ENCODE measurements around the gene CCBE1.

CCBE1 gene

GRCh38 chr18:59593291-59593717 is 103.9 kb downstream of the CCBE1 start:
- TF ChIP-seq ZFX (IDR thresholded peaks at IDR 0.05; ENCODE audit: borderline replicate concordance): no peak
- no peak for TF ChIP-seq CTCF (IDR thresholded peaks at IDR 0.05)
- no peak overlapping the region for H3K27ac ChIP-seq

- TF ChIP-seq ZFX (IDR thresholded peaks at IDR 0.05; ENCODE audit: borderline replicate concordance): no peak
- no peak for TF ChIP-seq CTCF (IDR thresholded peaks at IDR 0.05)
- H3K27ac ChIP-seq: no peak overlapping the region
These were observed 104.6 kb downstream of the CCBE1 start for GRCh38 chr18:59592624-59593023.

GRCh38 chr18:59582395-59582794 is 114.8 kb downstream of the CCBE1 start:
- no peak for TF ChIP-seq ZFX (IDR thresholded peaks at IDR 0.05; ENCODE audit: borderline replicate concordance)
- TF ChIP-seq CTCF (IDR thresholded peaks at IDR 0.05): no peak
- H3K27ac ChIP-seq: no peak overlapping the region

GRCh38 chr18:59579509-59579908 is 117.7 kb downstream of the CCBE1 start:
- TF ChIP-seq CTCF (IDR thresholded peaks at IDR 0.05) (no peak), ZFX (IDR thresholded peaks at IDR 0.05; ENCODE audit: borderline replicate concordance) (no peak)

GRCh38 chr18:59577386-59577655 is 119.9 kb downstream of the CCBE1 start:
- no peak overlapping the region for H3K27ac ChIP-seq
- TF ChIP-seq CTCF (IDR thresholded peaks at IDR 0.05): no peak

More at GRCh38 chr18:59579509-59579908, 117.7 kb downstream of the CCBE1 start:
- no peak overlapping the region for H3K27ac ChIP-seq

- TF ChIP-seq ZFX (IDR thresholded peaks at IDR 0.05; ENCODE audit: borderline replicate concordance): no peak
- H3K27ac ChIP-seq: no peak overlapping the region
These were observed 120.5 kb downstream of the CCBE1 start for GRCh38 chr18:59576541-59577385.

- no peak overlapping the region for H3K27ac ChIP-seq
- no peak for TF ChIP-seq ZFX (IDR thresholded peaks at IDR 0.05; ENCODE audit: borderline replicate concordance)
- no peak for TF ChIP-seq CTCF (IDR thresholded peaks at IDR 0.05)
These were observed 121.2 kb downstream of the CCBE1 start for GRCh38 chr18:59575995-59576394.

GRCh38 chr18:59573962-59574361 is 123.3 kb downstream of the CCBE1 start:
- H3K27ac ChIP-seq: no peak overlapping the region
- TF ChIP-seq CTCF (IDR thresholded peaks at IDR 0.05) (no peak), ZFX (IDR thresholded peaks at IDR 0.05; ENCODE audit: borderline replicate concordance) (no peak)
